HCT116 (cell line): ENCODE measurements around the gene ZCCHC17. TPM values are rescaled to one million over a fixed set of nuclear protein-coding genes. Genes with fewer than 3 reads are reported as not detected.

Experiments used
- ATAC-seq: fragments of 200-7000 bp; cut with Tn5 transposase; 2 replicates; pipeline ENCODE4 v1.9.1; 2020; ENCODE audit warnings: mild to moderate bottlenecking, moderate library complexity
- BruUV-seq: library from RNA; stranded (reverse); fragments of 400-500 nt; replicated peaks from 2 replicates; lab custom pipeline; 2021; lab: Mats Ljungman, UMichigan
- CTCF ChIA-PET: fragments of 300-600 bp; sonication (Branson Sonifier 250); formaldehyde crosslinking; loops from one replicate; lab custom pipeline; 2021; ENCODE audit warnings: antibody characterized with exemption; lab: Charles Lee
- POLR2A ChIA-PET: fragments of 300-600, 350-600 bp; sonication (Branson Sonifier 250); formaldehyde crosslinking; loops from one replicate; lab custom pipeline; 2021; ENCODE audit warnings: antibody characterized with exemption; lab: Charles Lee
- RAD21 ChIA-PET, 2 experiments: fragments of 300-600 bp; sonication (Branson Sonifier 250); formaldehyde crosslinking; loops; one replicate each; lab custom pipeline; 2023; ENCODE audit warnings: low total read pairs in 2 of 2; ENCODE audit not compliant: uncharacterized antibody in 2 of 2, unreplicated experiment in 2 of 2, low non-redundant PET in 1 of 2; lab: Charles Lee
- DNase-seq: peaks from one replicate; pipeline ENCODE4 v3.0.0-alpha.2; 2010; ENCODE audit warnings: low read depth, low spot score
- H2AFZ ChIP-seq: fragments of 200-600 bp; shearing (Covaris generic), sonication (generic); 2 replicates; pipeline ENCODE4 v1.6.1; 2017; ENCODE audit warnings: low read depth, mixed run types, mixed read lengths, antibody characterized with exemption, low read length; ENCODE audit not compliant: poor library complexity, severe bottlenecking
- H3K27ac ChIP-seq: 2 replicates; pipeline ENCODE4 v1.5.1; 2012; ENCODE audit warnings: low read depth, low read length
- H3K27me3 ChIP-seq: fragments of 200-600 bp; sonication (generic); 2 replicates; pipeline ENCODE4 v1.6.1; 2016; ENCODE audit warnings: mixed run types, low read length, mixed read lengths; ENCODE audit not compliant: insufficient read depth
- H3K36me3 ChIP-seq, 2 experiments: fragments of 200-500 bp in 1 of 2; fragments of 200-600 bp in 1 of 2; sonication (Bioruptor generic) in 1 of 2; sonication (generic) in 1 of 2; 2 replicates each; pipeline versions ENCODE4 v1.5.1 to v1.6.1; 2014 to 2016; ENCODE audit warnings: low read length in 2 of 2, inconsistent platforms in 1 of 2, mixed read lengths in 1 of 2, mixed run types in 1 of 2; ENCODE audit not compliant: insufficient read depth in 2 of 2, control insufficient read depth in 1 of 2
- H3K4me1 ChIP-seq, 2 experiments: fragments of 200-600 bp in 1 of 2; sonication (generic) in 1 of 2; 2 replicates each; pipeline versions ENCODE4 v1.5.1 to v1.6.1; 2012 to 2017; ENCODE audit warnings: low read length in 2 of 2, inconsistent platforms in 1 of 2, mild to moderate bottlenecking in 1 of 2, mixed read lengths in 1 of 2, mixed run types in 1 of 2, moderate library complexity in 1 of 2; ENCODE audit not compliant: insufficient read depth in 2 of 2, control insufficient read depth in 1 of 2
- H3K4me2 ChIP-seq: fragments of 200-600 bp; sonication (generic); 2 replicates; pipeline ENCODE4 v1.6.1; 2017; ENCODE audit warnings: mixed run types, low read length, mixed read lengths
- H3K4me3 ChIP-seq, 2 experiments: fragments of 200-600 bp in 1 of 2; sonication (generic) in 1 of 2; replicated peaks in 1 of 2; 2 replicates each; pipeline ENCODE4 v1.5.1; 2011 to 2016; ENCODE audit warnings: low read length in 2 of 2, control low read depth in 1 of 2, low read depth in 1 of 2, mild to moderate bottlenecking in 1 of 2, mixed read lengths in 1 of 2, mixed run types in 1 of 2
- H3K79me2 ChIP-seq: fragments of 200-600 bp; sonication (generic); 2 replicates; pipeline ENCODE4 v1.6.1; 2017; ENCODE audit warnings: mild to moderate bottlenecking, mixed run types, low read length, moderate library complexity, mixed read lengths; ENCODE audit not compliant: insufficient read depth
- H3K9ac ChIP-seq: fragments of 200-600 bp; sonication (generic); 2 replicates; pipeline ENCODE4 v1.6.1; 2016; ENCODE audit warnings: low read length, mixed read lengths
- H3K9me2 ChIP-seq: fragments of 200-600 bp; sonication (generic), shearing (Covaris generic); 2 replicates; pipeline ENCODE4 v1.6.1; 2017; ENCODE audit warnings: mixed run types, mild to moderate bottlenecking, moderate library complexity; ENCODE audit not compliant: insufficient read depth
- H3K9me3 ChIP-seq, 2 experiments: fragments of 200-500 bp in 1 of 2; fragments of 200-600 bp in 1 of 2; sonication (Bioruptor generic) in 1 of 2; sonication (generic) in 1 of 2; 2 replicates each; pipeline ENCODE4 v1.6.1; 2014 to 2017; ENCODE audit warnings: low read length in 2 of 2, mixed read lengths in 2 of 2, inconsistent platforms in 1 of 2, low read depth in 1 of 2, mild to moderate bottlenecking in 1 of 2, mixed run types in 1 of 2, moderate library complexity in 1 of 2; ENCODE audit not compliant: control insufficient read depth in 1 of 2, insufficient read depth in 1 of 2
- H4K20me1 ChIP-seq: fragments of 200-600 bp; sonication (generic), shearing (Covaris generic); 2 replicates; pipeline ENCODE4 v1.6.1; 2017; ENCODE audit warnings: mixed run types, mild to moderate bottlenecking, moderate library complexity; ENCODE audit not compliant: insufficient read depth
- ELF1 ChIP-seq: IDR thresholded peaks from 2 replicates; pipeline ENCODE4 v1.6.1; 2012; ENCODE audit warnings: low read depth, borderline replicate concordance
- EZH2phosphoT487 ChIP-seq: fragments of 200-600 bp; IDR thresholded peaks from 2 replicates; pipeline ENCODE4 v1.6.1; 2018; ENCODE audit warnings: antibody characterized with exemption, borderline replicate concordance
- POLR2A ChIP-seq: IDR thresholded peaks from 2 replicates; pipeline ENCODE4 v1.7.0; 2011; ENCODE audit warnings: borderline replicate concordance; ENCODE audit not compliant: insufficient read depth, insufficient read length; ENCODE audit errors: extremely low read depth
- POLR2AphosphoS5 ChIP-seq: IDR thresholded peaks from 2 replicates; pipeline ENCODE4 v1.6.1; 2011; ENCODE audit warnings: mild to moderate bottlenecking, low read depth, low read length, moderate library complexity
- REST ChIP-seq: IDR thresholded peaks from 2 replicates; pipeline ENCODE4 v1.6.1; 2012; ENCODE audit warnings: low read depth
- SIN3A ChIP-seq: IDR thresholded peaks from 2 replicates; pipeline ENCODE4 v1.6.1; 2012; ENCODE audit warnings: low read depth
- SP1 ChIP-seq: IDR thresholded peaks from 2 replicates; pipeline ENCODE4 v1.6.1; 2012; ENCODE audit warnings: low read depth
- ZBTB33 ChIP-seq: IDR thresholded peaks from 2 replicates; pipeline ENCODE4 v1.6.1; 2011; ENCODE audit warnings: mild to moderate bottlenecking, low read length, moderate library complexity; ENCODE audit not compliant: insufficient replicate concordance; ENCODE audit errors: extremely low read depth
- ZNF274 ChIP-seq: fragments of 200-500 bp; sonication (Bioruptor generic); IDR thresholded peaks from 2 replicates; pipeline ENCODE4 v1.6.1; 2014; ENCODE audit warnings: mild to moderate bottlenecking, low read depth, low read length, inconsistent platforms
- intact Hi-C: fragments of 100-400 bp; cut with micrococcal nuclease; formaldehyde crosslinking; loops from 2 replicates; pipeline ENCODE4 v1.10.0; 2022
- total RNA-seq: library from RNA; stranded (reverse); gene quantifications from one replicate; pipeline ENCODE4 v1.2.1, GENCODE V29; 2021; ENCODE audit not compliant: unreplicated experiment

Gene ZCCHC17
- total RNA-seq, 1 experiment from 2014 or later, result 27.8 TPM

- ATAC-seq (no peak), DNase-seq (no peak)
- Histone ChIP-seq H3K4me2 (no peak overlapping the region), H3K36me3 (no peaks in the 10 kb centered on the region), H3K4me1 (0 out of 4 replicates have a peak, but pooled peaks cover 0 to 6% of the 10 kb centered on the region in 2 experiments), H3K9me3 (no peaks in the 10 kb centered on the region), H2AFZ (no peak overlapping the region), H3K27ac (no peak overlapping the region), H3K27me3 (no peaks in the 10 kb centered on the region), H3K4me3 (no peak overlapping the region), H3K79me2 (no peaks in the 10 kb centered on the region), H3K9me2 (no peaks in the 10 kb centered on the region), H3K9ac (no peak overlapping the region), H4K20me1 (no peaks in the 10 kb centered on the region)
- TF ChIP-seq ZNF274 (no peak), ZBTB33 (no peak), REST (no peak), EZH2phosphoT487 (no peak), ELF1 (no peak), POLR2A (no peak), SP1 (no peak), POLR2AphosphoS5 (no peak), SIN3A (no peak)
- intact Hi-C loops, result no loop called here
- ChIA-PET POLR2A (interaction anchor here (0.6 kb wide), 1 partner anchor 191 kb away, joined by 3 read pairs; no protein-coding TSS in a partner anchor), RAD21 (no interaction called here), CTCF (no interaction called here)
- BruUV-seq, result no TSS peak
Observed at GRCh38 chr1:31372051-31372450, 75.2 kb downstream of the ZCCHC17 start.
